ENCODE measurements around the gene NGEF. TPM values are rescaled to one million over a fixed set of nuclear protein-coding genes. Genes with fewer than 3 reads are reported as not detected.
A peak's percentile ranks its signal among the peaks of the same experiment; 100 is the strongest.

Gene NGEF
- total and polyA plus RNA-seq, 8 donors, result 3.3 to 7.1 (median 5.4) TPM

DNA sequence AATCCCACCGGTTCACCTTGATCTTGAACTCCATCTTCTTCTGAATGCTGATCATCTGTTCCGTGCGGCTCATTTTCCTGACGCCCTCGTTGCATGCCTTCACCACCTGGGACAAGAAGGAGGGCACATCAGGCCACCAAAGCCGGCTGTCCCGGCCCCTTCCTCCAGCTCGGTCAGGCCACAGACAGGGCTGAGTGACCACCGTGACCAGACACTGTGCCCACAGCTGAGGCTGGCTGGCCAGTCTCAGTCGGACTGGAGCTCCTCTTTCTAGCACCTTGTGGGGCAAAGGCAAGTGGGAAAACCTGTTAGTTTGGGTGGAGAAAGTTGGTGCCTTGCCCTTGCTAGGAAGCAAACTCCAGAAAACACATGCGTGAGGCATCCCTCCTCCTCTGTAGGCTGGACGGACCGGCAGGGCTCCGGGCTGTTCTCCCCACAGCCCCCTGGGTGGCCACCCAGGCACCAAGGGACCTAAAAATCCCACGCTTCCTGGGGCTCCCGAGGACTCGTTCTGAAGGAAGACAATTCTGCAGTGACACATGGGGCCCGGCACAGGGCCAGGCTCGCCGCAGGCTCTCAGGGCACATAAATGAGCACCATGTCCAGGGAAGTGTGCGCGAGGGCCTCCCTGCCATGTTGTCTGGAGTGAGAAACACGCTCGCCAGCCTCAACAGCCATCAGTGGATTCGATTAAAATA, 127.6 kb downstream of the NGEF start:
- no peak overlapping the region for H3K27ac ChIP-seq
- no peak overlapping the region for H3K4me3 ChIP-seq
- no peaks in the 10 kb centered on the region for H3K9me3 ChIP-seq
- ATAC-seq (no peak), FAIRE-seq (no peak), DNase-seq (peak in 2 of 6 donors; percentile 45 to 50)
- H3K27me3 ChIP-seq, result no peaks in the 10 kb centered on the region
- TF ChIP-seq CTCF (IDR thresholded peaks at IDR 0.05), result no peak
- H3K4me1 ChIP-seq, result no peaks in the 10 kb centered on the region
- intact Hi-C loops (cut with DNase I), result no loop called here
- H3K36me3 ChIP-seq, result no peaks in the 10 kb centered on the region
- 86 to 88% methylated on average over 25 of the region's 25 CpGs for WGBS, 2 donors

- WGBS, 2 donors, result 90% methylated on average over 27 of the region's 27 CpGs
- Histone ChIP-seq H3K27ac (no peak overlapping the region), H3K27me3 (no peaks in the 10 kb centered on the region), H3K4me3 (no peak overlapping the region), H3K36me3 (no peaks in the 10 kb centered on the region), H3K9me3 (no peaks in the 10 kb centered on the region), H3K4me1 (no peaks in the 10 kb centered on the region)
- TF ChIP-seq CTCF (IDR thresholded peaks at IDR 0.05), result no peak
- intact Hi-C loops (cut with DNase I), result no loop called here
- FAIRE-seq (no peak), DNase-seq (peak in 2 of 6 donors; percentile 45 to 48), ATAC-seq (no peak)
Measured at GRCh38 chr2:232884549-232885263, 128.3 kb downstream of the NGEF start.

DNA sequence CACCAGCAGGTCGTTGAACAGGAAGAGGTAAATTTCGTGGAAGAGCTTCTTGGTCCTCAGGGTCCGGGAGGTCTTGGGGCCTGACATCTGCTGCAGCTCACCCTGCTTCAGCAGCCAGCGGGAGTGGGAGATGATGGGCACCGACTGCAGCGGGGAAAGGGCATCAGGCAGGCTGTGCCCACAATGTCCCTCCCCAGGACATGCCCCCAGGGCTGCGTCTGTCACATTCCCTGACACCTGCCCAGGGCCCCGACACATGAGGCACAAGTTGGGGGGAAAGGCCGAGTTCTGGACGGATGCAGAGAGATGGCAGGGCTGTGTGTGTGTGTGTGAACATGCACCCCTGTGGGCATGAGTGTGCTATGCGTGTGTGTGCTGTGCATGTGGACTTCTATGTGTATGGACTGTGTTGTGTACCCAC, 129.0 kb downstream of the NGEF start:
- H3K9me3 ChIP-seq, result no peaks in the 10 kb centered on the region
- H3K36me3 ChIP-seq, result no peaks in the 10 kb centered on the region
- H3K4me3 ChIP-seq, result no peak overlapping the region
- FAIRE-seq (no peak), DNase-seq (peak in 1 of 6 donors; percentile 53), ATAC-seq (no peak)
- TF ChIP-seq CTCF (IDR thresholded peaks at IDR 0.05), result no peak
- H3K27me3 ChIP-seq, result no peaks in the 10 kb centered on the region
- no peaks in the 10 kb centered on the region for H3K4me1 ChIP-seq
- WGBS, 2 donors, result 84 to 86% methylated on average over 11 of the region's 11 CpGs
- intact Hi-C loops (cut with DNase I), result no loop called here
- H3K27ac ChIP-seq, result no peak overlapping the region

GRCh38 chr2:232883116-232883721, 129.8 kb downstream of the NGEF start:
- no peak for TF ChIP-seq CTCF (IDR thresholded peaks at IDR 0.05)
- intact Hi-C loops (cut with DNase I), result no loop called here
- H3K4me1 ChIP-seq, result no peaks in the 10 kb centered on the region
- no peaks in the 10 kb centered on the region for H3K27me3 ChIP-seq
- no peaks in the 10 kb centered on the region for H3K36me3 ChIP-seq
- FAIRE-seq (no peak), ATAC-seq (no peak), DNase-seq (peak in 1 of 6 donors; percentile 55)
- 90 to 93% methylated on average over 29 of the region's 29 CpGs for WGBS, 2 donors
- no peak overlapping the region for H3K4me3 ChIP-seq
- no peak overlapping the region for H3K27ac ChIP-seq
- no peaks in the 10 kb centered on the region for H3K9me3 ChIP-seq
